Brain microvascular endothelial cell (primary cell): ENCODE measurements around the gene ROR2.

Experiments
- DNase-seq: peaks from one replicate; pipeline ENCODE4 v3.0.0-alpha.2; 2020
- H3K27ac ChIP-seq: fragments of 250-450 bp; sonication (Bioruptor Pico); 2 replicates; pipeline ENCODE4 v1.5.1; 2020; ENCODE audit warnings: mild to moderate bottlenecking, moderate library complexity
- H3K27me3 ChIP-seq: fragments of 250-450 bp; sonication (Bioruptor Pico); replicated peaks from 2 replicates; pipeline ENCODE4 v1.5.1; 2020; ENCODE audit warnings: mild to moderate bottlenecking
- H3K36me3 ChIP-seq: fragments of 250-450 bp; sonication (Bioruptor Pico); replicated peaks from 2 replicates; pipeline ENCODE4 v1.5.1; 2020; ENCODE audit warnings: mild to moderate bottlenecking
- H3K4me3 ChIP-seq: 2 replicates; pipeline ENCODE4 v1.5.1; 2011; ENCODE audit warnings: low read depth, mild to moderate bottlenecking, control low read depth, low read length, moderate library complexity
- CTCF ChIP-seq: IDR thresholded peaks from 2 replicates; pipeline ENCODE4 v1.5.1; 2011; ENCODE audit warnings: low read depth, mild to moderate bottlenecking, moderate library complexity, low read length, control low read depth, inconsistent platforms; ENCODE audit errors: missing control alignments
- in situ Hi-C: cut with HindIII; loops from 2 replicates; pipeline ENCODE4 v1.10.0; 2017; ENCODE audit warnings: low sequenced_read_pairs, low pct_ligation_motif_present

Gene ROR2

GRCh38 chr9:91741522-91741921 is 208.5 kb downstream of the ROR2 start:
- no peaks in the 10 kb centered on the region for H3K27me3 ChIP-seq
- no peaks in the 10 kb centered on the region for H3K36me3 ChIP-seq
- in situ Hi-C loops: no loop called here
- no peak overlapping the region for H3K27ac ChIP-seq
- no peak overlapping the region for H3K4me3 ChIP-seq
- DNase-seq: peak; percentile 69
- TF ChIP-seq CTCF: no peak

GRCh38 chr9:91740701-91741100 is 209.3 kb downstream of the ROR2 start:
- no peaks in the 10 kb centered on the region for H3K27me3 ChIP-seq
- H3K27ac ChIP-seq: no peak overlapping the region
- H3K4me3 ChIP-seq: no peak overlapping the region
- in situ Hi-C loops: no loop called here
- H3K36me3 ChIP-seq: no peaks in the 10 kb centered on the region
- peak; percentile 36 for TF ChIP-seq CTCF
- peak; percentile 68 for DNase-seq

- DNase-seq: no peak
- no peak for TF ChIP-seq CTCF
- H3K27ac ChIP-seq: no peak overlapping the region
- H3K27me3 ChIP-seq: no peaks in the 10 kb centered on the region
- in situ Hi-C loops: no loop called here
- no peak overlapping the region for H3K4me3 ChIP-seq
- no peaks in the 10 kb centered on the region for H3K36me3 ChIP-seq
Observed at GRCh38 chr9:91736898-91737601, 213.0 kb downstream of the ROR2 start.

- Histone ChIP-seq H3K27ac (no peak overlapping the region), H3K27me3 (no peaks in the 10 kb centered on the region), H3K4me3 (no peak overlapping the region), H3K36me3 (no peaks in the 10 kb centered on the region)
- in situ Hi-C loops: no loop called here
- no peak for DNase-seq
- no peak for TF ChIP-seq CTCF
Observed at GRCh38 chr9:91736311-91736710, 213.7 kb downstream of the ROR2 start.

- DNase-seq: no peak
- in situ Hi-C loops: no loop called here
- TF ChIP-seq CTCF: no peak
Observed at GRCh38 chr9:91735049-91735448, 215.0 kb downstream of the ROR2 start.

More at GRCh38 chr9:91735049-91735448, 215.0 kb downstream of the ROR2 start:
- Histone ChIP-seq H3K36me3 (no peaks in the 10 kb centered on the region), H3K4me3 (no peak overlapping the region), H3K27ac (no peak overlapping the region), H3K27me3 (no peaks in the 10 kb centered on the region)
